Activated naive CD8-positive, alpha-beta T cell treated with anti-CD3 and anti-CD28 coated beads for 36 hours (primary cell): ENCODE measurements around the gene LIX1. TPM values are rescaled to one million over a fixed set of nuclear protein-coding genes. Genes with fewer than 3 reads are reported as not detected.

Source experiments
- DNase-seq: peaks from one replicate; pipeline ENCODE4 v3.0.0; 2021
- H3K27ac Mint-ChIP-seq: one replicate; pipeline ENCODE4 v1.8.0; 2022; ENCODE audit warnings: mild to moderate bottlenecking, moderate library complexity, mixed read lengths
- H3K27me3 Mint-ChIP-seq: one replicate; pipeline ENCODE4 v1.8.0; 2022; ENCODE audit warnings: mild to moderate bottlenecking, mixed read lengths
- H3K36me3 Mint-ChIP-seq: one replicate; pipeline ENCODE4 v1.8.0; 2021; ENCODE audit warnings: mild to moderate bottlenecking, mixed read lengths
- H3K4me1 Mint-ChIP-seq: one replicate; pipeline ENCODE4 v1.8.0; 2021; ENCODE audit warnings: mixed read lengths
- H3K4me3 Mint-ChIP-seq: one replicate; pipeline ENCODE4 v1.8.0; 2022; ENCODE audit warnings: mild to moderate bottlenecking, moderate library complexity, mixed read lengths
- H3K9me3 Mint-ChIP-seq: one replicate; pipeline ENCODE4 v1.8.0; 2022; ENCODE audit warnings: mixed read lengths
- total RNA-seq, 2 experiments: library from RNA; stranded (reverse); gene quantifications; one replicate each; pipeline ENCODE4 v1.2.3, GENCODE V29; 2021

LIX1 gene
- total RNA-seq, 2 experiments from 2014 or later, result not detected

DNA sequence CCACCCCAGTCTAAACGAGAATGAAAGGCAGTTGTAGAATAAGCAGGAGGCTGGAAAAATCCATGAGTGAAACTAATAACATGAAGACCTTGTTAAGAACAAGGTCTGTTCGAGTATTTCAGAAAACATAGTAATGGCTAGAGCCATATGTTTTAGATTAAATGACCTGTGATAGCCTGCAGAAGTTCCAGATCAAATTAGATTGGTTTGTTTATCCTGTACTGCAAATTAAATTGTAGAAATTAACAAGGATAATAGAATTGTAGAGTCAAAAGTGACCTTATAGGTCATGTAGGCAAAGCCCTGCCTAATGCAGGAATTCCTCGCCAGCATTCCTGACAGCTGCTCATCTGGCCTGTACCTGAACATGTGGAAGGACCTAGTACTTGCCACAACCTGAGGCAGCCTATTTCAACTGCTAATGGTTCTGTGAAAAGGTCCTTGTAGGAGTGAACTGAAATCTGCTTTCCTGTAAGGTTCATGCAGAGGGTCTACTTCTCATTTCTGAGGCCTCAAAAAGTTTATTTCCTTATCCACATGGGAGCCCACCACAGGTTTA, 17.2 kb downstream of the LIX1 start:
- no peaks in the 10 kb centered on the region for H3K36me3 Mint-ChIP-seq
- peaks cover 5% of the 10 kb centered on the region for H3K27me3 Mint-ChIP-seq
- DNase-seq, result no peak
- no peak overlapping the region for H3K4me3 Mint-ChIP-seq
- H3K4me1 Mint-ChIP-seq, result no peaks in the 10 kb centered on the region
- no peak overlapping the region for H3K27ac Mint-ChIP-seq
- no peaks in the 10 kb centered on the region for H3K9me3 Mint-ChIP-seq

DNA sequence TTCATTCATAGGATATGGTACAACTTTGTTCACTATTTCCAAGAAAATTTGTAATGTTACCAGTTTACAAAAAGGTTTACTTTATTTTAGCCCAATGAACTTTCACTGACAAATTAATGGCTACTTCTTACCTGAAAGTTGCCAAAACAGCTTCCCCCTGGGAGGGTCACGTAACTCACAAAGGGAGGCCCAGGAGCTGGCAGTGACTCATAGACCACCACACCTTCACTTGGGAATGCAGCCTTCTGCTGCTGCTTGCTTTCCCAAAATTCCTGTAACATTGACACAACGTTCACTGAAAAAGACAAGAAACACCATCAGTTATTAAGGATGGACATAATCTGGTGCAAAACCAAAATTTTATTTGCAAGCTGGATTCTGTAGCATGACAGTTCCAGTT, 18.1 kb downstream of the LIX1 start:
- no peak for DNase-seq
- H3K36me3 Mint-ChIP-seq, result no peaks in the 10 kb centered on the region
- no peaks in the 10 kb centered on the region for H3K9me3 Mint-ChIP-seq
- no peak overlapping the region for H3K27ac Mint-ChIP-seq
- no peaks in the 10 kb centered on the region for H3K4me1 Mint-ChIP-seq
- no peak overlapping the region for H3K4me3 Mint-ChIP-seq
- peaks cover 3% of the 10 kb centered on the region for H3K27me3 Mint-ChIP-seq

DNA sequence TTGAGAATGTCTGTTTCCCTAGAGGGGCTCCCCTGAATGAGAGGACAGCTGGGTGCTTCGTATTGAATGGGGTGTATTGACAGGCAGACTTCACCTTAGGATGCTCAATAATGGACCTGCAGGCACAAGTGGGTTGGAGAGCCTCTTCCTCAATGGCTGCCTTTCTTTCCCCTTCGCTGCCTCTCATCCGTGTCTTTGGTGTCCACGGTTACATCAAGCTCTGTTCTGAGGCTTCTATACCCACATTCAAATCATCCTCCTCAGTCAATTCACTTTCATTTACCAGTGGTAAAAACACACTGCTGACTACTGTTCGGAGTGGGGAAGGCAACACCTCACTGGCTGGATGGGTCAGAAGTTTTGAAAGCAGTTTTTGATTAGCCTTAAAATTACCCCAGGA, 20.6 kb downstream of the LIX1 start:
- no peak overlapping the region for H3K27ac Mint-ChIP-seq
- H3K4me1 Mint-ChIP-seq, result no peaks in the 10 kb centered on the region
- no peaks in the 10 kb centered on the region for H3K27me3 Mint-ChIP-seq
- no peak for DNase-seq
- no peak overlapping the region for H3K4me3 Mint-ChIP-seq
- no peaks in the 10 kb centered on the region for H3K9me3 Mint-ChIP-seq
- no peaks in the 10 kb centered on the region for H3K36me3 Mint-ChIP-seq

DNA sequence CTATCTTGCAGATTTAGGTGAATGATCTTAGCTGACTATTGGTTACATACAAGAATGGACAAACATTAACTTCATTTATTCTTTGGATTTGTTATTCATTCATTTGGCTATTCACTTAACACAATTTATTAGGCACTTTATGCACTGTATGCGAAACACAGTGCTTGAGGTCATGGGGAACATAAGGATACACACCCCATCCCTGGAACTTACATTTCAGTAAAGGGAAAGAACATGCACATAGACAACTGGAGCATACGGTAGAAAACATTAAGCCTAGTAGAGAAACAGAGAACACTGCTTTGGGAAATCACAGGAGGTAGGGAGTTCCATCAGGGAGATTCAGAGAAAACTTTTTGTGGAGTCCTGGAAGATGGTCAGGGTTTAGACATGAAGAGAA, 22.2 kb downstream of the LIX1 start:
- Mint-ChIP-seq H3K27ac (no peak overlapping the region), H3K4me1 (no peaks in the 10 kb centered on the region), H3K27me3 (no peaks in the 10 kb centered on the region), H3K4me3 (no peak overlapping the region), H3K36me3 (no peaks in the 10 kb centered on the region), H3K9me3 (no peaks in the 10 kb centered on the region)
- DNase-seq, result no peak

DNA sequence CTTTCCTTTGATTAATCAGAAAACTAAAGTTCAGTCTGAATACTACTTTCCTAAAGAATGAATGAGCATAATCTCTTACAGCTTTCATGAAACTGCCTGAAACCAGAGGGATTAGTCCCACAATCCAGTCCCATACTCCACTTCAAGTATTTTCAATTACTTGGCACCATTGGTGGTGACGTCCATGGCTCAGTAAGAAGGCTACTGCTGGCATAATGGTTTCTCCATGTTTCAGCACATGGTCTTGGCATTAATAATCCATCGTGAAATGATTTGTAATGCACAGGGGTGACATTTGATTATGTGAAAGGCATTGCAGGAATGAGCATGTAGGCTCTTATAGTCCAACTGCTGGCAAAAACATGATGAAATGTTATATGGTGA, 23.4 kb downstream of the LIX1 start:
- Mint-ChIP-seq H3K4me1 (no peaks in the 10 kb centered on the region), H3K27ac (no peak overlapping the region), H3K27me3 (no peaks in the 10 kb centered on the region), H3K9me3 (no peaks in the 10 kb centered on the region), H3K36me3 (no peaks in the 10 kb centered on the region), H3K4me3 (no peak overlapping the region)
- DNase-seq, result no peak

DNA sequence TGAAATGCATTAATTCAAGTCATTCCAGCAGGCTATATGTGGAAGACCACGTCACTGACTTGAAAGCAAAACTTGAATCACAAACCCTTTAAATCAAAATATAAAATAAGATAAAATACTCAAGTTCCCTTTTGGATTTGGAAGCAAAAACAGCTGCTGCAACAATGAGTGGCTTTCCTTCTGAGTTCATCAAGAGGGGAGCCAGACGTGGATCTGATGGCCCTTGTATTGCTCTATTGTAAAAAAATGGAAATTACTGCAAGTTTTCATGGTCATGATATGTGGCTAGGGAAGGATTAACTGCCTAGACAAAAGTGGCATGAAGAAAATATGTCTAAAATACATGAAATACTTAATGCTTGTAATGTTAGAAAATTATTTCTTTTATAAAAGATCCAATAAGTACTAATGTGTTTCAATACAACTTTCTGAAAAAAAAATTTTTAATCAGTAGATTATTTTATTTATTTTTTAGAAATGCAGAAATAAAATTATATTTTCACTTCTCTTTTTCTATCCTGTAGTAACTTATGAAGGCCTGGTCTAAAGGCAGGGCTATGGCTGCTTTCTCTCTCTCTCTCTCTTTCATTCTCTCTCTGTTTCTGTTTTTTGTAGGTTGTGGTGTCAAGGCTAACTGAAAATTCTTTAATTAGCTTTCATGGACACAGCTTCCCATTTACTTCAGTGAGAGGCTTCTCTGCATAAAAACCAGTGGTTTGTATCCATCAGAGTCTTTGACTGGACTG, 24.0 kb downstream of the LIX1 start:
- no peaks in the 10 kb centered on the region for H3K9me3 Mint-ChIP-seq
- H3K4me1 Mint-ChIP-seq, result no peaks in the 10 kb centered on the region
- H3K27me3 Mint-ChIP-seq, result no peaks in the 10 kb centered on the region
- no peak for DNase-seq
- no peaks in the 10 kb centered on the region for H3K36me3 Mint-ChIP-seq
- no peak overlapping the region for H3K4me3 Mint-ChIP-seq
- H3K27ac Mint-ChIP-seq, result no peak overlapping the region

DNA sequence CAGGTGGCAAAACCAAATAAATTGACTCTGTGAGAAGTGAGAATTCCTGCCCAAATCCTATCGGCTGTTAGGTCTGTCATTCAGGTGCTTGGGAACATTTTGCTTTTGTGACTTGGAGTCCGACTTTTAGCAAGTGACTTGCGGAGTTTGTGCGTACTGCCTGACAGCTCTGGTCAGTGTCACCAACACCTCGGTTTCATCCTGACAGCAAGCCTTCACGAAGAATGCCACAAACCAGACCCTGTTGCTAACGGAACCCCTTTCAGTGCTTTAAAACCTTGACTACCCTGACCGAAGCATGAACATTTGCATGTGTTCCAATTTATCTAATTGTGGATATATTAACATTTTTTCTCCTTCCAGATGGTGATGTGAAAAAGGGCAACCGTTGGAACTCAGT, 26.5 kb downstream of the LIX1 start:
- no peak overlapping the region for H3K27ac Mint-ChIP-seq
- peaks cover 7% of the 10 kb centered on the region for H3K4me1 Mint-ChIP-seq
- no peak overlapping the region for H3K4me3 Mint-ChIP-seq
- H3K36me3 Mint-ChIP-seq, result no peaks in the 10 kb centered on the region
- peaks cover 4% of the 10 kb centered on the region for H3K27me3 Mint-ChIP-seq
- no peak for DNase-seq
- H3K9me3 Mint-ChIP-seq, result no peaks in the 10 kb centered on the region

DNA sequence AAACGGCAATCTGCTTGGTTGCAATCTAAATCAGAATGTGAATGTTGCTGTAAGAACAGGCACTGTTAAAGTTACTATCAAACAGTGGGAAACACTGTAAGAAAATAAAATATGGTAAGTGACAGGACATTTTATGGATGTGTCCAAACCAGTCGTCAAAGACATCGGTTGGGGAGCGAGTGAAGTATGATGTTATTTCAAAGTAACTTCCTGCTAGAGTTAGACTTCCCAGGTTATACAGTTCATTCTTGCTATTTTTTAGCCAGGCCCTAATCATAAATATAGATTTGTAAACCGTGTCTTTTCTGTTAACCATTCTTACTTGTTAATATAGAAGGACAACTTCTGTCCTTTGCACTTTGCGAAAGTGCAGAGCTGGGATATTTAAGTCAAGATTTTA, 30.2 kb downstream of the LIX1 start:
- DNase-seq, result no peak
- H3K27ac Mint-ChIP-seq, result no peak overlapping the region
- H3K27me3 Mint-ChIP-seq, result peaks cover 4% of the 10 kb centered on the region
- H3K4me3 Mint-ChIP-seq, result no peak overlapping the region
- H3K4me1 Mint-ChIP-seq, result peaks cover 7% of the 10 kb centered on the region
- H3K9me3 Mint-ChIP-seq, result no peaks in the 10 kb centered on the region
- peaks cover 2% of the 10 kb centered on the region for H3K36me3 Mint-ChIP-seq

DNA sequence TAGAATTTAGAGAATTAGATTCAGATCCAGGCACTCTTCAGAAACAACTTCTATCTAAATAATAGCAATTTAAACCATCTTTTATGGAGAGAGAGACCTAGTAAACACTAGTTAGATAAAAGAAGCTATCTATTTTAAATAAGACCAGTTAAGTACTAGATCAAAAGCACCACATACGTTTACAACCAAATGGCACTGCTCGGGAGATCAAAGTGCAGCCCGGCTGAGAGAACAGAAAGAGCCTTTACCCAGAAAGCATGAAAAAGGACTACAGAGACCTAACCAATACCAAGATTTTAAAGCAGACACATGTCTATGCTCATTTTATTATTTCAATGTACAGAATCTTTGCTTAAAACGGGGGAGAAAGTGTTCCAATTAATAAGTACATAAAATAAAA, 30.8 kb downstream of the LIX1 start:
- no peaks in the 10 kb centered on the region for H3K9me3 Mint-ChIP-seq
- peaks cover 2% of the 10 kb centered on the region for H3K36me3 Mint-ChIP-seq
- H3K27me3 Mint-ChIP-seq, result peaks cover 4% of the 10 kb centered on the region
- H3K4me3 Mint-ChIP-seq, result no peak overlapping the region
- H3K4me1 Mint-ChIP-seq, result peaks cover 7% of the 10 kb centered on the region
- DNase-seq, result no peak
- H3K27ac Mint-ChIP-seq, result no peak overlapping the region

DNA sequence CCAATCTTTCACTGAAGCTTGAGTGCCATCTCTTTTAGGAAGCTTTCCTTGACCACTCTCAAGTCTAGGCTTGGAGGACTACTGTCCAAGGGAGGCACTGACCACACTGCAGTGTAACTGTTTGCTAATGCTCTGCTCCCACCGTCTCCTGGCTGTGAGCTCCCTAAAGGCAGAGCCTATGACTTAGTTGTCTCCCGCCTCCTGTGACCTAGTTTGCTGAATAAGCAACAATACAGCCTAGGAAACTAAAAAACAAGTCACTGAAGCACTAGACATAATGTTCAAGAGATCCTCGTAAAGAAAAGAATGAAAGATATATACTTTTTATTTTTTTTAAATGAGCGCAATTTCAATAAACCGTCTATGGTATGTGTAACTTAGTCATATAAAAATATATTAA, 31.4 kb downstream of the LIX1 start:
- Mint-ChIP-seq H3K9me3 (no peaks in the 10 kb centered on the region), H3K4me3 (no peak overlapping the region), H3K4me1 (peaks cover 7% of the 10 kb centered on the region), H3K27ac (no peak overlapping the region), H3K27me3 (peaks cover 4% of the 10 kb centered on the region), H3K36me3 (peaks cover 2% of the 10 kb centered on the region)
- DNase-seq, result no peak

DNA sequence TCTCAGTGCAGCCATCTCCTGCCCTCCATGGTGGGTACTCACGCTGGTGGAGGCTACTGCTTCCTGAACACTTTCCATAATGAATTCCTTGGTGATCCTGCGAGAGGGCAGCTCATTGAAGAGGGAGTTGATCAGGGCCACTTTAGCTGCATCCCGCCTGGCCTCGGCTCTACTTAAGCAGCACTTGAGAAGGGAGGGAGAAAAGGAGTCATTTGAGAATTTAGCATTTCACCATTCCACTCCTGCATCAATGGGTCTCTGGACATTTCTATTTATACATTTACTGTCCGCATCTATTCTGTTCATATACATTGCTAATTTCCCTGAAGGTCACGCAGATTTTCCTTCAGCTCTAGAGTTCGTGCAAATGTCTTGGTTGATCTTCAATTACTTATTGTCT, 35.1 kb downstream of the LIX1 start:
- Mint-ChIP-seq H3K27me3 (no peaks in the 10 kb centered on the region), H3K36me3 (peaks cover 2% of the 10 kb centered on the region)

DNA sequence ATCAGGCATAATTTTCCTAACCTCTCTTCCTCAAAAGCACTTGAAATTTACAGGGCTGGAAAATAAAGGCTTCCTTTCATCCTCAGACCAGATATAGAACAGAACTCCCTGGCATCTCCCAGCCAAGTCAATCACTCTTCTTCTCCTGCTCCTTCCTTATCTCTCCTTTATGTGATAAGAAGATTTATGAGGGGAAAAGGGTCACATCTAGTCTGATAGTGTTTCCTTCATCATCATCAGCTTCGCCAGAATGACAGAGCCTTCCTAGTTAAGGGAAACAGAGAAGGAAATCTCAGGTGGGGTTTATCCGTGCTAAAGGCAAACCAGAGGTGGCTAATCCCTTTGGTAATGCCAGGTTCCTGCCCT, 36.2 kb downstream of the LIX1 start:
- Mint-ChIP-seq H3K4me3 (no peak overlapping the region), H3K27me3 (no peaks in the 10 kb centered on the region), H3K9me3 (no peaks in the 10 kb centered on the region), H3K27ac (no peak overlapping the region), H3K36me3 (peaks cover 2% of the 10 kb centered on the region), H3K4me1 (no peaks in the 10 kb centered on the region)
- DNase-seq, result no peak

More for the DNA sequence above, 35.1 kb downstream of the LIX1 start:
- no peak overlapping the region for H3K4me3 Mint-ChIP-seq
- no peak overlapping the region for H3K27ac Mint-ChIP-seq
- no peaks in the 10 kb centered on the region for H3K9me3 Mint-ChIP-seq
- DNase-seq, result no peak
- H3K4me1 Mint-ChIP-seq, result peaks cover 7% of the 10 kb centered on the region

DNA sequence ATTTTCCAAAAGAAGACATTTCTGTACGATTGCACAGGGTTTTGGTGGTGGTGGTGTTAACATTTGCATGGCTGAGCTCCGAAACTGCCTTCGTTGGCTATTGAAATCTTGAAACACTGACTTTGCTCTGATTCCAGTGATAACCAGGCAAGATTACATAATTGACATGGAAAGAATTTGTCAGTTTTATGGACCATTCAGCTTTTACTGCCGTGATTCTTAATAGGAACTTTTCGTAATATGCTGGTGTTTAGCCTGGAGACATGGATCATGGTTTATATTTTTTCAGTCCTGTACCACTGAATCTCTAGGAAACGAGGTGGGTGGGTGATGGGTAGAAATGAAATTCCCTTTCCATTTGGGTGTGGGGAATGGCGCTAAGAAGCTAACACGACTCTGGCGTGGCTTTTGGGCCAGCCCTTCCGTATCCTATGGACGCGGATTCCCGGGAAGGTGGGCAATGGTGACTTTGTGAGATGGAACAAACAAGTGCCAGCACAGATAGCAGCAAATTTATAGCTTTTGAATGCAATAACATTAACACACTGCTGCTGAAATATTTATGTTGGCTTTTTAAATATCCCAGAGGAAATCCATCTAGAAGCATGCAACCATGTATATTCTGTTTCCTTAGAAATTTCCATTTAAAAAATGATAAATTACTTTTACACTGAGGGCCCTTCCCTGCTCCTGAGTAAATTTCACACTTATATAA, 36.8 kb downstream of the LIX1 start:
- Mint-ChIP-seq H3K4me3 (no peak overlapping the region), H3K27me3 (no peaks in the 10 kb centered on the region), H3K4me1 (no peaks in the 10 kb centered on the region), H3K36me3 (peaks cover 2% of the 10 kb centered on the region), H3K9me3 (peaks cover 1% of the 10 kb centered on the region), H3K27ac (no peak overlapping the region)
- no peak for DNase-seq

DNA sequence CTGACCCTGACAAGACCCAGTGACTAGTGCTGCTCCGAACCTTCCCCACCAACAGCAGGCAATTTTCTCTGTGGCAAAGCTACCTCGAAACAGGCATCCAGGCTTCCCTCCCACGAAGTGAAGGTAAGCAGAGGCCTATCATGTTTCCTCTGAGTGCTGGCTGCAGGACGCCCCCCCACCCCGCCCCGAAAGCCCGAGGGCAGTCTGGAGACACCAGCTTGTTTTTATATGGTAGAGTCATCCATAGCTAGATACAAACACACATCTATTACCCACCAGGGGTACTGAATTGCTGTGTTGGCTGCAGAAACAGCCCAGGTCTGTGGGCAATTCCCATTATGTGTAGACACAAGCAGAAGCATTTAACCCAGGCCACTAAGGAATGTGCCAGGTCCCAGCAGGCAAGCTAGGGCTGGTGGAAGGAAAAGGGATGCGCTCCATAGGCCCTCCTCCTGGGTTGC, 40.4 kb downstream of the LIX1 start:
- no peak overlapping the region for H3K4me3 Mint-ChIP-seq
- H3K36me3 Mint-ChIP-seq, result no peaks in the 10 kb centered on the region

DNA sequence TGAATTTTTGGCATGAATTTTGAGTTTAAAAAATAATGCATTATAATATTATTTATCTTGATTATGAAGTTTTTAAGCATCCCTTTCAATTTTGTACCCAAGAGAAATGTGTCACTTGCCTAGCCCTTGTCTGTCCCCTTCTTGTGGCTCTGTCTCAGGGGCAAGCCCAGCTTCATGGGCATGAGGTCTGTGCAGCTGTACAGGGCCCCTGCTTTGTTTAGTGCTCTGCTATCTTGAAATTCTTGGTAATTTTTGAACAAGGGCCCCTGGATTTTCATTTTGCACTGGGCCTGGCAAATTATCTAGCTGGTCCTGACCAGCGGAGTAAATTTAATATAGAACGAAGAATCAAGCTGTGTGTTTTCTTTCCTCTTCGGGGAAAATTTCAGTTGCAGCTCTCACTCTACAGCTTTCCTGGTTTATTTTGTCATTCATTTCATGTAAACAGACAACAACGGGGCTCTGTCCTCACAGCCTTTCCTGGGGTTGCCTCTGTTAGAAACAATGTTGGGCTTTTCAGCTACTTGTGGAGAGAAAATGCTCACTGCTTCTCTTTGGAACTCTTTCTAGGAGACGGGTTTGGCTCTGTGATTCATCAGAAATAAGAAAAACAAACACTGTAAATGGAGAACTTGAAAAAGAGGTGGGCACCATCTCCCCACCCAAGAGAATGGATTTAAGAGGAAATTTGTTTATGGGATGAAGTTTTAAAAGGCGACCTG, 41.1 kb downstream of the LIX1 start:
- Mint-ChIP-seq H3K9me3 (peaks cover 1% of the 10 kb centered on the region), H3K4me1 (no peaks in the 10 kb centered on the region), H3K27me3 (peaks cover 10% of the 10 kb centered on the region), H3K4me3 (no peak overlapping the region), H3K36me3 (no peaks in the 10 kb centered on the region), H3K27ac (no peak overlapping the region)
- DNase-seq, result no peak

More for the DNA sequence above, 40.4 kb downstream of the LIX1 start:
- peaks cover 1% of the 10 kb centered on the region for H3K9me3 Mint-ChIP-seq
- H3K4me1 Mint-ChIP-seq, result no peaks in the 10 kb centered on the region
- no peak for DNase-seq
- H3K27me3 Mint-ChIP-seq, result peaks cover 8% of the 10 kb centered on the region
- H3K27ac Mint-ChIP-seq, result no peak overlapping the region
